HCT116 (cell line): ENCODE results near the gene HIRIP3. TPM values are rescaled to one million over a fixed set of nuclear protein-coding genes. Genes with fewer than 3 reads are reported as not detected.

Experiments
- ATAC-seq: fragments of 200-7000 bp; cut with Tn5 transposase; 2 replicates; pipeline ENCODE4 v1.9.1; 2020; ENCODE audit warnings: mild to moderate bottlenecking, moderate library complexity
- BruUV-seq: library from RNA; stranded (reverse); fragments of 400-500 nt; replicated peaks from 2 replicates; lab custom pipeline; 2021; lab: Mats Ljungman, UMichigan
- CTCF ChIA-PET: fragments of 300-600 bp; sonication (Branson Sonifier 250); formaldehyde crosslinking; loops from one replicate; lab custom pipeline; 2021; ENCODE audit warnings: antibody characterized with exemption; lab: Charles Lee
- POLR2A ChIA-PET: fragments of 300-600, 350-600 bp; sonication (Branson Sonifier 250); formaldehyde crosslinking; loops from one replicate; lab custom pipeline; 2021; ENCODE audit warnings: antibody characterized with exemption; lab: Charles Lee
- RAD21 ChIA-PET, 2 experiments: fragments of 300-600 bp; sonication (Branson Sonifier 250); formaldehyde crosslinking; loops; one replicate each; lab custom pipeline; 2023; ENCODE audit warnings: low total read pairs in 2 of 2; ENCODE audit not compliant: uncharacterized antibody in 2 of 2, unreplicated experiment in 2 of 2, low non-redundant PET in 1 of 2; lab: Charles Lee
- DNase-seq: peaks from one replicate; pipeline ENCODE4 v3.0.0-alpha.2; 2010; ENCODE audit warnings: low read depth, low spot score
- H2AFZ ChIP-seq: fragments of 200-600 bp; shearing (Covaris generic), sonication (generic); 2 replicates; pipeline ENCODE4 v1.6.1; 2017; ENCODE audit warnings: low read depth, mixed run types, mixed read lengths, antibody characterized with exemption, low read length; ENCODE audit not compliant: poor library complexity, severe bottlenecking
- H3K27ac ChIP-seq: 2 replicates; pipeline ENCODE4 v1.5.1; 2012; ENCODE audit warnings: low read depth, low read length
- H3K27me3 ChIP-seq: fragments of 200-600 bp; sonication (generic); 2 replicates; pipeline ENCODE4 v1.6.1; 2016; ENCODE audit warnings: mixed run types, low read length, mixed read lengths; ENCODE audit not compliant: insufficient read depth
- H3K36me3 ChIP-seq, 2 experiments: fragments of 200-500 bp in 1 of 2; fragments of 200-600 bp in 1 of 2; sonication (Bioruptor generic) in 1 of 2; sonication (generic) in 1 of 2; 2 replicates each; pipeline versions ENCODE4 v1.5.1 to v1.6.1; 2014 to 2016; ENCODE audit warnings: low read length in 2 of 2, inconsistent platforms in 1 of 2, mixed read lengths in 1 of 2, mixed run types in 1 of 2; ENCODE audit not compliant: insufficient read depth in 2 of 2, control insufficient read depth in 1 of 2
- H3K4me1 ChIP-seq, 2 experiments: fragments of 200-600 bp in 1 of 2; sonication (generic) in 1 of 2; 2 replicates each; pipeline versions ENCODE4 v1.5.1 to v1.6.1; 2012 to 2017; ENCODE audit warnings: low read length in 2 of 2, inconsistent platforms in 1 of 2, mild to moderate bottlenecking in 1 of 2, mixed read lengths in 1 of 2, mixed run types in 1 of 2, moderate library complexity in 1 of 2; ENCODE audit not compliant: insufficient read depth in 2 of 2, control insufficient read depth in 1 of 2
- H3K4me2 ChIP-seq: fragments of 200-600 bp; sonication (generic); 2 replicates; pipeline ENCODE4 v1.6.1; 2017; ENCODE audit warnings: mixed run types, low read length, mixed read lengths
- H3K4me3 ChIP-seq, 2 experiments: fragments of 200-600 bp in 1 of 2; sonication (generic) in 1 of 2; replicated peaks in 1 of 2; 2 replicates each; pipeline ENCODE4 v1.5.1; 2011 to 2016; ENCODE audit warnings: low read length in 2 of 2, control low read depth in 1 of 2, low read depth in 1 of 2, mild to moderate bottlenecking in 1 of 2, mixed read lengths in 1 of 2, mixed run types in 1 of 2
- H3K79me2 ChIP-seq: fragments of 200-600 bp; sonication (generic); 2 replicates; pipeline ENCODE4 v1.6.1; 2017; ENCODE audit warnings: mild to moderate bottlenecking, mixed run types, low read length, moderate library complexity, mixed read lengths; ENCODE audit not compliant: insufficient read depth
- H3K9ac ChIP-seq: fragments of 200-600 bp; sonication (generic); 2 replicates; pipeline ENCODE4 v1.6.1; 2016; ENCODE audit warnings: low read length, mixed read lengths
- H3K9me2 ChIP-seq: fragments of 200-600 bp; sonication (generic), shearing (Covaris generic); 2 replicates; pipeline ENCODE4 v1.6.1; 2017; ENCODE audit warnings: mixed run types, mild to moderate bottlenecking, moderate library complexity; ENCODE audit not compliant: insufficient read depth
- H3K9me3 ChIP-seq, 2 experiments: fragments of 200-500 bp in 1 of 2; fragments of 200-600 bp in 1 of 2; sonication (Bioruptor generic) in 1 of 2; sonication (generic) in 1 of 2; 2 replicates each; pipeline ENCODE4 v1.6.1; 2014 to 2017; ENCODE audit warnings: low read length in 2 of 2, mixed read lengths in 2 of 2, inconsistent platforms in 1 of 2, low read depth in 1 of 2, mild to moderate bottlenecking in 1 of 2, mixed run types in 1 of 2, moderate library complexity in 1 of 2; ENCODE audit not compliant: control insufficient read depth in 1 of 2, insufficient read depth in 1 of 2
- H4K20me1 ChIP-seq: fragments of 200-600 bp; sonication (generic), shearing (Covaris generic); 2 replicates; pipeline ENCODE4 v1.6.1; 2017; ENCODE audit warnings: mixed run types, mild to moderate bottlenecking, moderate library complexity; ENCODE audit not compliant: insufficient read depth
- CBX3 ChIP-seq: IDR thresholded peaks from 2 replicates; pipeline ENCODE4 v1.6.1; 2012; ENCODE audit warnings: low read depth
- CEBPB ChIP-seq: IDR thresholded peaks from 2 replicates; pipeline ENCODE4 v1.6.1; 2012; ENCODE audit warnings: low read depth
- EGR1 ChIP-seq: IDR thresholded peaks from 2 replicates; pipeline ENCODE4 v1.6.1; 2012; ENCODE audit warnings: low read depth
- ELF1 ChIP-seq: IDR thresholded peaks from 2 replicates; pipeline ENCODE4 v1.6.1; 2012; ENCODE audit warnings: low read depth, borderline replicate concordance
- EZH2 ChIP-seq: fragments of 200-600 bp; sonication (generic); IDR thresholded peaks from 2 replicates; pipeline ENCODE4 v1.6.1; 2017; ENCODE audit warnings: antibody characterized with exemption, mixed run types
- EZH2phosphoT487 ChIP-seq: fragments of 200-600 bp; IDR thresholded peaks from 2 replicates; pipeline ENCODE4 v1.6.1; 2018; ENCODE audit warnings: antibody characterized with exemption, borderline replicate concordance
- FOSL1 ChIP-seq: IDR thresholded peaks from 2 replicates; pipeline ENCODE4 v1.6.1; 2012; ENCODE audit warnings: low read depth
- POLR2A ChIP-seq: IDR thresholded peaks from 2 replicates; pipeline ENCODE4 v1.7.0; 2011; ENCODE audit warnings: borderline replicate concordance; ENCODE audit not compliant: insufficient read depth, insufficient read length; ENCODE audit errors: extremely low read depth
- POLR2AphosphoS5 ChIP-seq: IDR thresholded peaks from 2 replicates; pipeline ENCODE4 v1.6.1; 2011; ENCODE audit warnings: mild to moderate bottlenecking, low read depth, low read length, moderate library complexity
- RAD21 ChIP-seq: IDR thresholded peaks from 2 replicates; pipeline ENCODE4 v1.6.1; 2012; ENCODE audit warnings: low read depth, mild to moderate bottlenecking
- SIN3A ChIP-seq: IDR thresholded peaks from 2 replicates; pipeline ENCODE4 v1.6.1; 2012; ENCODE audit warnings: low read depth
- SP1 ChIP-seq: IDR thresholded peaks from 2 replicates; pipeline ENCODE4 v1.6.1; 2012; ENCODE audit warnings: low read depth
- TCF7L2 ChIP-seq: IDR thresholded peaks from 2 replicates; pipeline ENCODE4 v1.7.0; 2011; ENCODE audit warnings: borderline replicate concordance, inconsistent platforms; ENCODE audit not compliant: insufficient read depth, insufficient read length; ENCODE audit errors: extremely low read depth
- YY1 ChIP-seq: IDR thresholded peaks from 2 replicates; pipeline ENCODE4 v1.6.1; 2011; ENCODE audit warnings: low read length, low read depth, moderate library complexity, mild to moderate bottlenecking; ENCODE audit not compliant: insufficient replicate concordance; ENCODE audit errors: extremely low read depth
- ZFX ChIP-seq: fragments of 450-650 bp; IDR thresholded peaks from 2 replicates; pipeline ENCODE4 v1.6.1; 2017
- ZNF274 ChIP-seq: fragments of 200-500 bp; sonication (Bioruptor generic); IDR thresholded peaks from 2 replicates; pipeline ENCODE4 v1.6.1; 2014; ENCODE audit warnings: mild to moderate bottlenecking, low read depth, low read length, inconsistent platforms
- intact Hi-C: fragments of 100-400 bp; cut with micrococcal nuclease; formaldehyde crosslinking; loops from 2 replicates; pipeline ENCODE4 v1.10.0; 2022
- total RNA-seq: library from RNA; stranded (reverse); gene quantifications from one replicate; pipeline ENCODE4 v1.2.1, GENCODE V29; 2021; ENCODE audit not compliant: unreplicated experiment
- TF ChIP-seq, protein P1 (sequence below): IDR thresholded peaks from 2 replicates; pipeline ENCODE4 v1.6.1; 2012
- TF ChIP-seq, protein P2 (sequence below): IDR thresholded peaks from 2 replicates; pipeline ENCODE4 v1.6.1; 2012
- TF ChIP-seq, protein P3 (sequence below), 3 experiments: fragments of 200-600 bp in 1 of 3; sonication (generic) in 1 of 3; IDR thresholded peaks in 2 of 3; conservative IDR thresholded peaks in 1 of 3; 2 replicates each; pipeline ENCODE4 v1.5.1; 2012 to 2017; ENCODE audit warnings: low read depth in 2 of 3, low read length in 2 of 3, antibody characterized with exemption in 1 of 3, borderline replicate concordance in 1 of 3, control low read depth in 1 of 3, mild to moderate bottlenecking in 1 of 3, mixed read lengths in 1 of 3, mixed run types in 1 of 3, moderate library complexity in 1 of 3; ENCODE audit not compliant: insufficient read depth in 1 of 3
- TF ChIP-seq, protein P4 (sequence below): IDR thresholded peaks from 2 replicates; pipeline ENCODE4 v1.6.1; 2012; ENCODE audit warnings: low read depth

Gene HIRIP3
- total RNA-seq, 1 experiment from 2014 or later = 21.8 TPM

DNA sequence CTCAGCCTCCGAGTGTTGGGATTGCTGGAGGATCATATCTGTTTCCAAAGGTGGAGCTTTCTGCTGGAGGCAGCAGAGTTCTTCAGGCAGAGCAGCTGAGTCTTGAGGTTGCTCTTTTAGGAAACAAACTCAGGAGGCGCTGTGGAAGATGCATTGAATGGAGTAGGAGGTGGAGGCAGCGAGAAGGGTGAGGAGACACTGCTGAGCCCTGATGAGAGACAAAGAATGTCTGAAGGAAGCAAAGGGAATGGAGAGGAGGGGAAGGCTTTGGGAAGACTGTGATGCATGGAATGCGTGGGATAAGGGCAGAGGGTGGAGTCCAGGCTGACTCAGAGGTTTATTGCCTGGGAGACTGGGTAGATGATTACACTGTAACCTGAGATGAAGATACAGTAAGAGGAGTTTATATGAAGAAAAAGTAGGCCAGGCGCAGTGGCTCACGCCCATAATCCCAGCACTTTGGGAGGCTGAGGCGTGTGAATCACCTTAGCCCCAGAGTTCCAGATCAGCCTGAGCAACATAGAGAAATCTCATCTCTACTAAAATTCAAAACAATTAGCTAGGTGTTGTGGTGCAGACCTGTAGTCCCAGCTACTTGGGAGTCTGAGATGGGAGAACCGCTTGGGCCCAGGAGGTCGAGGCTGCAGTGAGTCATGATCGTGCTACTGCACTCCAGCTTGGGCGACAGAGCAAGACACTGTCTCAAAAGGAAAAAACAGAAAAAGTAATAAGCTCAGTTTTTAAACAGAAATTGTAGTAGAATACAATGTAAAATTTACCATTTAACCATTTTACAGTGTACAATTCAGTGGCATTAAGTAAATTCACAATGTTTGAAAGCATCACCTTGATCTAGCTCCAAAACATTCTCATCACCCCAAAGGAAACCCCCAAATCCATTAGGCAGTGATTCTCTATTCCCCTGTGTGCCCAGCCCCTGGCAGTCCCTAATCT lies 51.3 kb downstream of the HIRIP3 start:
- no peaks in the 10 kb centered on the region for H3K9me3 ChIP-seq
- H4K20me1 ChIP-seq = no peaks in the 10 kb centered on the region
- H3K4me1 ChIP-seq = peaks cover 31 to 41% of the 10 kb centered on the region in 2 experiments
- TSS peak; percentile 81 for BruUV-seq
- no peaks in the 10 kb centered on the region for H3K27me3 ChIP-seq
- H3K36me3 ChIP-seq = no peaks in the 10 kb centered on the region
- RAD21 ChIA-PET = interaction anchor here (0.6 to 1.2 kb wide), 3 partner anchors 18 to 29 kb away, joined by 3 to 4 read pairs (median 3); partner anchors contain the start of genes TAOK2 (in 2 of the 2) and KCTD13 (in 1 of the 2)
- H3K79me2 ChIP-seq = no peaks in the 10 kb centered on the region
- H3K4me3 ChIP-seq = peak overlapping the region; percentile 21 to 41
- peak; percentile 98 for DNase-seq
- intact Hi-C loops = loop anchor here (1.0 kb wide), 1 partner anchor 29 kb away; the partner anchor contains the start of gene TAOK2
- peak overlapping the region; percentile 61 for H3K9ac ChIP-seq
- POLR2A ChIA-PET = interaction anchor here (1.2 to 3.0 kb wide), 7 partner anchors 17 to 71 kb away, joined by 3 to 22 read pairs (median 6); partner anchors contain the start of genes ASPHD1, KCTD13, SEZ6L2 and TAOK2
- peak overlapping the region; percentile 93 for H3K27ac ChIP-seq
- peak overlapping the region; percentile 91 for H3K4me2 ChIP-seq
- peak overlapping the region; percentile 1 for H2AFZ ChIP-seq
- CTCF ChIA-PET = interaction anchor here (0.9 to 1.7 kb wide), 9 partner anchors 10 to 243 kb away, joined by 3 to 7 read pairs (median 3); partner anchors contain the start of genes PAGR1 and TMEM219
- H3K9me2 ChIP-seq = no peaks in the 10 kb centered on the region
- peak; percentile 96 for ATAC-seq
- TF ChIP-seq CBX3 (peak; percentile 79; the same call in 1 of the 2 replicates), ZFX (no peak), POLR2A (peak; percentile 19), FOSL1 (peak; percentile 67), EZH2phosphoT487 (no peak), TCF7L2 (peak; percentile 18), ZNF274 (no peak), SP1 (peak; percentile 95), SIN3A (peak; percentile 87), ELF1 (no peak), EZH2 (no peak), EGR1 (peak; percentile 94), YY1 (peak; percentile 22), RAD21 (peak; percentile 55), CEBPB (peak; percentile 38; the same call in 1 of the 2 replicates), POLR2AphosphoS5 (peak; percentile 81)
- TF ChIP-seq, protein P1, sequence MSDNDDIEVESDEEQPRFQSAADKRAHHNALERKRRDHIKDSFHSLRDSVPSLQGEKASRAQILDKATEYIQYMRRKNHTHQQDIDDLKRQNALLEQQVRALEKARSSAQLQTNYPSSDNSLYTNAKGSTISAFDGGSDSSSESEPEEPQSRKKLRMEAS = no peak; the same call in 1 of the 2 replicates
- TF ChIP-seq, protein P2, sequence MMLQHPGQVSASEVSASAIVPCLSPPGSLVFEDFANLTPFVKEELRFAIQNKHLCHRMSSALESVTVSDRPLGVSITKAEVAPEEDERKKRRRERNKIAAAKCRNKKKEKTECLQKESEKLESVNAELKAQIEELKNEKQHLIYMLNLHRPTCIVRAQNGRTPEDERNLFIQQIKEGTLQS = no peak
- TF ChIP-seq, protein P3, sequence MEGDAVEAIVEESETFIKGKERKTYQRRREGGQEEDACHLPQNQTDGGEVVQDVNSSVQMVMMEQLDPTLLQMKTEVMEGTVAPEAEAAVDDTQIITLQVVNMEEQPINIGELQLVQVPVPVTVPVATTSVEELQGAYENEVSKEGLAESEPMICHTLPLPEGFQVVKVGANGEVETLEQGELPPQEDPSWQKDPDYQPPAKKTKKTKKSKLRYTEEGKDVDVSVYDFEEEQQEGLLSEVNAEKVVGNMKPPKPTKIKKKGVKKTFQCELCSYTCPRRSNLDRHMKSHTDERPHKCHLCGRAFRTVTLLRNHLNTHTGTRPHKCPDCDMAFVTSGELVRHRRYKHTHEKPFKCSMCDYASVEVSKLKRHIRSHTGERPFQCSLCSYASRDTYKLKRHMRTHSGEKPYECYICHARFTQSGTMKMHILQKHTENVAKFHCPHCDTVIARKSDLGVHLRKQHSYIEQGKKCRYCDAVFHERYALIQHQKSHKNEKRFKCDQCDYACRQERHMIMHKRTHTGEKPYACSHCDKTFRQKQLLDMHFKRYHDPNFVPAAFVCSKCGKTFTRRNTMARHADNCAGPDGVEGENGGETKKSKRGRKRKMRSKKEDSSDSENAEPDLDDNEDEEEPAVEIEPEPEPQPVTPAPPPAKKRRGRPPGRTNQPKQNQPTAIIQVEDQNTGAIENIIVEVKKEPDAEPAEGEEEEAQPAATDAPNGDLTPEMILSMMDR (IDR thresholded peaks at IDR 0.05 in 2 of 3, conservative IDR thresholded peaks at IDR 0.05 in 1 of 3; ENCODE audit: borderline replicate concordance in 1 of 3, insufficient read depth in 1 of 3, low read depth in 2 of 3, low read length in 2 of 3) = peak; percentile 40 to 66 (median 42); a peak in 5 of 6 replicates
- TF ChIP-seq, protein P4, sequence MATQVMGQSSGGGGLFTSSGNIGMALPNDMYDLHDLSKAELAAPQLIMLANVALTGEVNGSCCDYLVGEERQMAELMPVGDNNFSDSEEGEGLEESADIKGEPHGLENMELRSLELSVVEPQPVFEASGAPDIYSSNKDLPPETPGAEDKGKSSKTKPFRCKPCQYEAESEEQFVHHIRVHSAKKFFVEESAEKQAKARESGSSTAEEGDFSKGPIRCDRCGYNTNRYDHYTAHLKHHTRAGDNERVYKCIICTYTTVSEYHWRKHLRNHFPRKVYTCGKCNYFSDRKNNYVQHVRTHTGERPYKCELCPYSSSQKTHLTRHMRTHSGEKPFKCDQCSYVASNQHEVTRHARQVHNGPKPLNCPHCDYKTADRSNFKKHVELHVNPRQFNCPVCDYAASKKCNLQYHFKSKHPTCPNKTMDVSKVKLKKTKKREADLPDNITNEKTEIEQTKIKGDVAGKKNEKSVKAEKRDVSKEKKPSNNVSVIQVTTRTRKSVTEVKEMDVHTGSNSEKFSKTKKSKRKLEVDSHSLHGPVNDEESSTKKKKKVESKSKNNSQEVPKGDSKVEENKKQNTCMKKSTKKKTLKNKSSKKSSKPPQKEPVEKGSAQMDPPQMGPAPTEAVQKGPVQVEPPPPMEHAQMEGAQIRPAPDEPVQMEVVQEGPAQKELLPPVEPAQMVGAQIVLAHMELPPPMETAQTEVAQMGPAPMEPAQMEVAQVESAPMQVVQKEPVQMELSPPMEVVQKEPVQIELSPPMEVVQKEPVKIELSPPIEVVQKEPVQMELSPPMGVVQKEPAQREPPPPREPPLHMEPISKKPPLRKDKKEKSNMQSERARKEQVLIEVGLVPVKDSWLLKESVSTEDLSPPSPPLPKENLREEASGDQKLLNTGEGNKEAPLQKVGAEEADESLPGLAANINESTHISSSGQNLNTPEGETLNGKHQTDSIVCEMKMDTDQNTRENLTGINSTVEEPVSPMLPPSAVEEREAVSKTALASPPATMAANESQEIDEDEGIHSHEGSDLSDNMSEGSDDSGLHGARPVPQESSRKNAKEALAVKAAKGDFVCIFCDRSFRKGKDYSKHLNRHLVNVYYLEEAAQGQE = no peak
